M059J (cell line): ENCODE data around the gene MGAT5. TPM values are rescaled to one million over a fixed set of nuclear protein-coding genes. Genes with fewer than 3 reads are reported as not detected.
"Not testable (repeated sequence)": the region's sequence is repeated elsewhere in the genome, so short reads cannot be mapped to it uniquely, and the experiment has no call there.

Experiments used
- DNase-seq: peaks from one replicate; pipeline ENCODE4 v3.0.0-alpha.2; 2012; ENCODE audit warnings: low read depth
- total RNA-seq: library from RNA; depleted of rRNA; stranded (reverse); fragments of >200 nt; shearing (Covaris generic); gene quantifications from 2 replicates; pipeline ENCODE4 v1.2.3, GENCODE V29; 2014

MGAT5 gene
- total RNA-seq, 1 experiment from 2014 or later: 21.2 TPM

DNA sequence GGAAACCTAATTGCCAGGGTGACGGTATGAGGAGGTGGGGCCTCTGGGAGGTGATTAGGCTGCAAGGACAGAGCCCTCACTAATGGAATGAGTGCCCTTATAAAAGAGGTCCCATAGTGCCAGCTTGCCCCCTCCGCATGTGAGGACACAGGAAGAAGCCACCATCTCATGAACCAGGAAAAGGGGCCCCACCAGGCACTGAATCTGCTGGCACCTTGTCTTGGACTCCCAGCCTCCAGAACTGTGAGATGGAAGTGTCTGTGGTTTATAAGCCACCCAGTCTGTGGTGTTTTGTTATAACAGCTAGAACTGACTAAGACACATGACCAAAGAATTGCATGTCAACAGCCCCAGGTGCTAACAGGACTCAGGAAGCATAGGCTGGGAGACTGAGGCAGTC is 214.3 kb downstream of the MGAT5 start:
- DNase-seq: no peak

- DNase-seq: no peak
Observed at GRCh38 chr2:134468776-134469175, 214.9 kb downstream of the MGAT5 start.

GRCh38 chr2:134469516-134470115 is 215.7 kb downstream of the MGAT5 start:
- no peak for DNase-seq

DNA sequence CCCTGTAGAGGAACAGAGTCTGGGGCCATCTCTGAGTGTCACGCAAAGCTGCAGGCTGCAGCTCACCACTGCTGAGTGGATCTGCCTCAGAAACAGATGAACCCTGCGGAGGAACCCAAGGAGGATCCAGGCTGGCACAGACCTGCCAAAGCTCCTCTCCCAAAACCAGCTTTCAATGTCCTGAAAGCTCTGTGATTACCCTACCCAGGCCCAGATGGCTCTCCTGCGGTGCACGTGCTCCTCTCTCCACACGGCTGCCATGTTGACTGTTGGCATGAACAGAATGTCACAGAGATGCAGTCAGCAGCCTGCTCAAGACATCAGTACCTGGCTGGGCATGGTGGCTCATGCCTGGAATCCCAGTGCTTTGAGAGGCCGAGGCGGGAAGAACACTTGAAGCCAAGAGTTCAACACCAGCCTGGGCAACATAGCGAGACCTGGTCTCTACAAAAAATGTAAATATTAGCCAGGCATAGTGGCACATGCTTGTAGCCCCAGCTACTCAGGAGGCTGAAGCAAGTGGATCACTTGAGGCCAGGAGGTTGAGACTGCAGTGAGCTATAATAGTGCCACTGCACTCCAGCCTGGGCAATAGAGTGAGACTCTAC is 216.8 kb downstream of the MGAT5 start:
- DNase-seq: no peak

DNA sequence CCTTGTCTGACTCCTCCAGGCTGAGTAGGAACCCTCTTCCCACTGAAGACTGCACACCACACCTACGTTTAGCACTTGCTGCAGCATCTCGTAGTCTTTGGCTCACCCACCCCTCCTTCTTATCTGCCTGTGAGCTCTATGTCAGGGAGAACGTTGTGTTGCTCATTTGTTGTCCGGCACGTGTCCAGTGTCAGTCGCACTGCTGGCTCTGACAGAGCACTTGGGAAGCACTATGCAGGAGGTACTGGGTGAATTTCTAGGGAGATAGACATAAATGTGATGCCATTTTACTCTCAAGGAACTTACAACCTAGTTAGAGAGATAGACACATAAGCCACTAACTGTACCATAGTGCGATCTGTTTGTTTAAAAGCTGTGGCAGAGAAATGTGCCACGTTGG is 223.1 kb downstream of the MGAT5 start:
- not testable (repeated sequence) for DNase-seq

DNA sequence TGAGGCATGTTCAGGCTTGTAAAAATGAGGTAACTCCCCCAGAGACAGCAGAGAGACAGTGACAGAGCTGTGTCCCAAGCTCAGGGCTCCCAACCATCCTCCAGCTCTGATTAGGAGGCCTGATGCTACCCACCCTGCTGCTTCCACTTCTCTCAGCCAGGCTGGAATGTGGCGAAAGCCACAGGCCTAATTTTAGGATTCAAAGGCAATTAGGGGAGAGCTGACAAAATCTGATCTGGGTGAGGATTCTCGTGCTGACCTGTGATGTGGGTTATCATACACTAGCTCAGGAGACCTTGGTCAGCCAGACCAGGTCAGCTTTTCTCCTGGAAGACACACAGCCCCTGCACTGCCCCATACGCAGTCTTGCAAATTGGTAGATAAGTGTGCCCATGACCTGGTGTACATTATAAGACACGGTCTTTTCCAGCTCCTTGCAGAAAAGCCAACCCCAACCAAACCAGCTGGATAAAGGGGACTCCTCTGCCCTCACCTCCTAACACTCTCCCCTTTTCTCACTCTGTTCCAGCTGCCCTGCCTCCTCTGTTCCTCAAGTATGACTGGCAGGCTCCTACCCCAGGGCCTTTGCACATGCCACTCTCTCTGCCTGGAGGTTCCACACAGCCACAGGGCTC is 225.9 kb downstream of the MGAT5 start:
- no peak for DNase-seq

DNA sequence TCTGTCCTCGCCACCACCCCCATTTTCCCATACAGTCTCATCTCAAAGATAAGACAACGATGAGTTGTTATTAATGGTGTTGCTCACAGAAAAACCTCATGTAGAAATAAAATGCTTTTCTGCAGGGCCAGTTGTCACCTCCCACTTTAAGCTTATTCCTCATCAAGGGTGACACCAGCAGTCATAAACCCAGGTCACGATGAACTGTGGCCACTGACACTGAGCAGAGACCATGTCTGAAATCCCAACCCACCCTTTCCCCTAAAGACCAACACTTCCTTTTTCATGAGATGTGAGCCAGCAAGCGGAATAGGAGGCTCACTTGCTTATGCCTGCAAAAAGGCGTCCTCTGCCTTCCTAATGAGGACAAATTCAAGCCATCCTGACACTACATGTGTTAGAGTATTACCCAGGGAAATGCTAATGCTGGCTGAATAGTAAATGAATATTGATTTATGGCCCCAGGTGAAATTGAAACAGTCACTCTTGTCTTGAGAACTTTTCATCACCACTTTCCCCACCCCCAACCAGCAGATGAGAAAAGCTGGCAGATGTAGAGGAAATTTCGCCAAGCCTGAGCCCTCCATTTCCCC is 228.4 kb downstream of the MGAT5 start:
- DNase-seq: no peak

- no peak for DNase-seq
Observed at GRCh38 chr2:134482766-134483340, 229.0 kb downstream of the MGAT5 start.

DNA sequence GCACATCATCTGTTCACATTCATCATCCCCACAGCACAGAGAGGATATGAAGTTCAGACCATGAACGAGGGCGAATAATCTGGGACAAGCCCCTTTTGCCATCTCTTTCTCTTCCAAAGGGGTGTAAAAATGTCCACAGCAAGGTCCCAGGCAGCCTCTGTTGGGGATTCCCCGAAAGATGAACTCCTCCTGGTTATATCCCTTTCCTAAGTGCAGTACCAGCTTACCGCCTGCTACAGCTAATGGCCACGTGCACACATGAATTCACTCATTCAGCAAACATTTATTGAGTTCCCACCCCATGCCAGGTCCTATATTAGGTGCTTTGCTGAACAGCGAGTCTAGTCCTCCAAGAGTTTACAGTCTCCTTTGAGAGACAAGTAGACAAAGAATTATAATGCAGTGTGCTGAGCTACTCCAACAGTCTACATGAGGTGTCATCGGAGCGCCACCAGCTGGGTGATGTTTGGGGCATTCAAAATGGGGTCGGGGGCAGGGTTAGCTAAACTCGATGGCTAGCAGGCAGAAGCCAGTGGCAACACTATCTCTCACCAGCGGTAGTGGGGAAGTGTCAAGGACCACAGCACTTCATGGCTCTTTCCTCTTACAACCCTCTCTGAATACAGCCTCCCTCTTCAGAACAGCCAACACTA is 236.0 kb downstream of the MGAT5 start:
- DNase-seq: no peak

GRCh38 chr2:134490559-134490958 is 236.7 kb downstream of the MGAT5 start:
- DNase-seq: no peak

DNA sequence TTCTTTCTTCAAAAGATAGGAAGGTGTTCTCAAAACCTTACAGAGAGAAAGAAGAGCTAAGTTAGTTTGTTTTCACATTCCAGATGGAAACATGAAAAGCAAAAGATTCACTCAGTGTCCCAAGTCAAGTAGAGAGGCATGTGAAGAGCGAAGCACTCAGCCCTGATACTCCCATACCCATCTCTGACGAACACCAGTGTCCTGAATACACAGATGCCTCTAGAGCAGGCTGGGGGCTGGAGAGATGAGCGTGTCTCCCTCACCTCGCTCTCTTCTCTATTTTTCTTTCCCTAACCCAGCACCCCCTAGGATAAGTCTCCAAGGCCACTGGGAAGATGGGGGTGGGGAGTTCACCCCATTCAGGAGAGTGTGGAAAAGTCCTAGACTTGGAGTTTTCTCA is 237.2 kb downstream of the MGAT5 start:
- DNase-seq: no peak

DNA sequence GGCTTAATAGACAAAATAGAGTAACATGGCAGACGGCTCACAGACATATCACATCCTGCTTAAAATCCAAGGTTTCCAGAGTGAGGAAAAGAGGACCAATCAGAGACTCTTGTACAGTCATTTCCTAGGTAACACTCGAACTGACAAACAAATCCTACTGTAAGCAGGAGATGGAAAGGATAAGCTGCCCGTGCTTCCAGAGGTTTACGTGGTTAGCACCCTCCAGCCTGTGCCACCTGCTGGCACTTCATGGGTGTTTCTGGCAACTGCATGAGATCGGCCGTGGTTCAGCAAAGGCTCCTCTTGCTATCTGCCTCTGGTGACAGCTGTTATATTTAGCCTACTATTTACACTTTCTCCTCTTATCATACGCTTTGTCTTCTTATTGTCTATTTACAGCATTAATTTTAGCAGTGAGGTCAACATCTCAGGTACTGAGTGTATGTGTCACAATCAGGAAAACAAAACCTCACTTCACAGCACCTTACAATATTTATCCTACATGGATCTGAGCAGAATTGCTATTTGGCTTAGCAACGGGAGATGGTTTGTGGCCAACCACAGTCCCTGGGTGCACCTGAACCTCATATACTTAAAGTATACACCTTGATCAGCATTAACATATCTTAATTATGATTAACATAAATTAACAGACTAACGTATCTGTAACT is 238.0 kb downstream of the MGAT5 start:
- peak; percentile 55 for DNase-seq

- no peak for DNase-seq
Observed at GRCh38 chr2:134493797-134494196, 239.9 kb downstream of the MGAT5 start.

DNA sequence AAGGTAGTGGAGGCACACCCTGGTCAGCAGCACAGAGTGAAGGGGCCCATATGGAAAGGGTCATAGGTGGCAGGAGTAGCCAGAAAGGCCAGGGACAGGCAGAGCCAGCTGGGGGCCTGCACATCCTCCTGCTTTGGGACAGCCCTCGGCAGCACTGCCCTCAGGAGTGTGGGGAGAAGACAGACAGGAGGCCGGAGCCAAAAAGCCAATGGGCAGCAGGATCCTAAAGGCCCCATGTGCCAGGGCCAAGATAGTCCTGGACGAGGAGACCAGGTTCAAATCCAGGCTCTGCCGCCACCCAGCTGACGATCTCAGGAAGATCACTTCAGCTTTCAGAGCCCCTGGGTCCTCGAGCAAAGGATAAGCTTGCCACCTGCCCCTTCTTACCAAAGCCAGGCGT is 244.8 kb downstream of the MGAT5 start:
- DNase-seq: no peak

DNA sequence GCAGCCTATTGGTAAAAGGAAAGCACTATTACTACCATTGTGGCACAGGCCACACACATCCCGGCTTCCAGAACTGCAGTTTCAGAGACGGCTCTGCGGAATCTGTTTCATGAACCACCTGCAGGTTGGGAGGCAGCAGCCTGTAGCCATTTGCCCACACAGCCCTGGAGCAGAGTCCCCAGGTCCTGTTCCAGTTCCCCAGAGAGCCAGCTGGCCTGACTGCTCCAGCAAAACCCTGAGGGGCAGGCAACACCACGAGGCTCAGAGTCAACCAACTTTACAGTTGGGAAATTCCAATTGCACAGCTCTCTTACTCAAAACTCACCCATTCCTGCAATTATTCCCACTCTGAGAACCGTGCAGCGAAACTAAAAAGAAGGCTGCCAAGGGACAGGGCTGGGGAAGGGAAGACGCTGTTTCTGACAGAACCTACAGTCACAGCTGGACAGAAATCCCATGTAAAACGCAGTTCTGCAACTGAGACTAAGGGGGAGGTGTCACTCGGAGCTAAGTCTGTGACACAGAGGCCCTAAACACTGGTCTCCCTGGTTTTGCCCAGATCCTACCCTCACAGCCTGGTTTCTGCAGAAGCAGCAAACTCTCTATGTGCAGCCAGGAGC is 245.5 kb downstream of the MGAT5 start:
- no peak for DNase-seq

- DNase-seq: no peak
Observed at GRCh38 chr2:134500211-134500935, 246.5 kb downstream of the MGAT5 start.

GRCh38 chr2:134501476-134502091 is 247.7 kb downstream of the MGAT5 start:
- no peak for DNase-seq

DNA sequence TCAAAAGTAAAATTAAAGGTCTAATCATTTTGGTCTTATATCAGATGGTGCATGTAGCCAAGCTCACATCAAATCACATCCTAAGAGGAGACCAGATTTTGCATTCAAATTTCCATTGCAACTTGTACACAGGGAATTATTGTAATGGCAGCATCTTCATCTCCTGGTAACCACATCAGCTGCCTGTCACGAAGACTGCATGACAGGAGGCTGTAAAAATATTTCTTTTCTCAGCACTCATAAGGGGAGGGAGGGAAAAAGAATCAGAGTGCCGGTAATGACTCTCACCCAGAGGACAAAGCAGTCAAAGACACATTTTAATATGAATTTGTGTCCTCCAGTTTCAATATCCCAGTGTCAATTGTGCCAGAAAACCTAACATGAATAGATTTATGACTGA is 248.2 kb downstream of the MGAT5 start:
- no peak for DNase-seq
